Omental fat pad (tissue), 4 donors: ENCODE results near the gene BCL10. TPM values are rescaled to one million over a fixed set of nuclear protein-coding genes. Genes with fewer than 3 reads are reported as not detected.

Experiments
- ATAC-seq: fragments of 150-250 bp; one replicate; pipeline ENCODE4 v1.9.1; 2016; ENCODE audit warnings: mild to moderate bottlenecking, moderate library complexity; ENCODE audit not compliant: low FRiP score
- DNase-seq: peaks from one replicate; pipeline ENCODE4 v3.0.0-alpha.2; 2019; ENCODE audit warnings: low spot score
- CTCF ChIP-seq, 3 donors: fragments of 450-650 bp; IDR thresholded peaks; one replicate each; pipeline ENCODE4 v1.5.1; 2016 to 2017; ENCODE audit warnings: antibody characterized with exemption in 3 of 3, mild to moderate bottlenecking in 3 of 3, moderate library complexity in 2 of 3
- total RNA-seq, 4 donors: library from RNA; depleted of rRNA; stranded (reverse); fragments of >200 nt; gene quantifications; one replicate each; pipeline ENCODE4 v1.1.0, GENCODE V29; 2016

BCL10 gene
- total RNA-seq, 4 donors from 2014 or later, result 13.9 to 21.6 (median 18.0) TPM

GRCh38 chr1:85289848-85290335 is 13.5 kb upstream of the BCL10 start:
- TF ChIP-seq CTCF (IDR thresholded peaks at IDR 0.05), result no peak
- DNase-seq, result no peak
- no peak for ATAC-seq

- DNase-seq (no peak), ATAC-seq (no peak)
- TF ChIP-seq CTCF (IDR thresholded peaks at IDR 0.05), result no peak
Observed at GRCh38 chr1:85289207-85289847, 12.9 kb upstream of the BCL10 start.

GRCh38 chr1:85284202-85284601 is 7.8 kb upstream of the BCL10 start:
- DNase-seq, result no peak
- no peak for ATAC-seq

GRCh38 chr1:85283475-85284199 is 7.2 kb upstream of the BCL10 start:
- ATAC-seq, result no peak

More at GRCh38 chr1:85284202-85284601, 7.8 kb upstream of the BCL10 start:
- TF ChIP-seq CTCF (IDR thresholded peaks at IDR 0.05), result no peak

GRCh38 chr1:85282424-85282823 is 6.0 kb upstream of the BCL10 start:
- TF ChIP-seq CTCF (IDR thresholded peaks at IDR 0.05), result no peak
- no peak for ATAC-seq
- DNase-seq, result no peak

More at GRCh38 chr1:85283475-85284199, 7.2 kb upstream of the BCL10 start:
- TF ChIP-seq CTCF (IDR thresholded peaks at IDR 0.05), result no peak
- no peak for DNase-seq

- TF ChIP-seq CTCF (IDR thresholded peaks at IDR 0.05), result no peak
- no peak for ATAC-seq
Observed at GRCh38 chr1:85280636-85281035, 4.2 kb upstream of the BCL10 start.

More at GRCh38 chr1:85280636-85281035, 4.2 kb upstream of the BCL10 start:
- no peak for DNase-seq
